ENCODE measurements around the gene MSL3B.

Gene MSL3B

GRCh38 chr2:233855345-233855744 lies 12.8 kb downstream of the MSL3B start:
- in situ Hi-C loops (cut with HindIII; ENCODE audit: low pct_unique_long_range_greater_than_20kb, low sequenced_read_pairs) = no loop called here
- no peak for DNase-seq (ENCODE audit: low read depth)

GRCh38 chr2:233854241-233854981 lies 13.8 kb downstream of the MSL3B start, which contains the start of gene HJURP:
Gene HJURP (minus strand): TSS chr2:233854535. CDS start chr2:233854500, 35 bp downstream.
- DNase-seq (ENCODE audit: low read depth) = peak; percentile 94
- in situ Hi-C loops (cut with HindIII; ENCODE audit: low pct_unique_long_range_greater_than_20kb, low sequenced_read_pairs) = no loop called here

GRCh38 chr2:233853883-233854240 lies 14.3 kb downstream of the MSL3B start:
- in situ Hi-C loops (cut with HindIII; ENCODE audit: low pct_unique_long_range_greater_than_20kb, low sequenced_read_pairs) = no loop called here
- no peak for DNase-seq (ENCODE audit: low read depth)

- in situ Hi-C loops (cut with HindIII; ENCODE audit: low pct_unique_long_range_greater_than_20kb, low sequenced_read_pairs) = no loop called here
- no peak for DNase-seq (ENCODE audit: low read depth)
Observed at GRCh38 chr2:233853353-233853752, 14.8 kb downstream of the MSL3B start.

- in situ Hi-C loops (cut with HindIII; ENCODE audit: low pct_unique_long_range_greater_than_20kb, low sequenced_read_pairs) = no loop called here
- DNase-seq (ENCODE audit: low read depth) = no peak
Observed at GRCh38 chr2:233852056-233852455, 16.1 kb downstream of the MSL3B start.

GRCh38 chr2:233851169-233851568 lies 17.0 kb downstream of the MSL3B start:
- in situ Hi-C loops (cut with HindIII; ENCODE audit: low pct_unique_long_range_greater_than_20kb, low sequenced_read_pairs) = no loop called here
- DNase-seq (ENCODE audit: low read depth) = no peak

- in situ Hi-C loops (cut with HindIII; ENCODE audit: low pct_unique_long_range_greater_than_20kb, low sequenced_read_pairs) = no loop called here
- no peak for DNase-seq (ENCODE audit: low read depth)
Observed at GRCh38 chr2:233850745-233851144, 17.4 kb downstream of the MSL3B start.

- in situ Hi-C loops (cut with HindIII; ENCODE audit: low pct_unique_long_range_greater_than_20kb, low sequenced_read_pairs) = no loop called here
- DNase-seq (ENCODE audit: low read depth) = no peak
Observed at GRCh38 chr2:233849607-233850271, 18.4 kb downstream of the MSL3B start.

- in situ Hi-C loops (cut with HindIII; ENCODE audit: low pct_unique_long_range_greater_than_20kb, low sequenced_read_pairs) = no loop called here
- no peak for DNase-seq (ENCODE audit: low read depth)
Observed at GRCh38 chr2:233848276-233848675, 19.9 kb downstream of the MSL3B start.

- no peak for DNase-seq (ENCODE audit: low read depth)
- in situ Hi-C loops (cut with HindIII; ENCODE audit: low pct_unique_long_range_greater_than_20kb, low sequenced_read_pairs) = no loop called here
Observed at GRCh38 chr2:233847248-233847898, 20.8 kb downstream of the MSL3B start.

GRCh38 chr2:233846387-233847247 lies 21.6 kb downstream of the MSL3B start:
- no peak for DNase-seq (ENCODE audit: low read depth)
- in situ Hi-C loops (cut with HindIII; ENCODE audit: low pct_unique_long_range_greater_than_20kb, low sequenced_read_pairs) = no loop called here

- in situ Hi-C loops (cut with HindIII; ENCODE audit: low pct_unique_long_range_greater_than_20kb, low sequenced_read_pairs) = no loop called here
- DNase-seq (ENCODE audit: low read depth) = no peak
Observed at GRCh38 chr2:233845301-233846060, 22.7 kb downstream of the MSL3B start.

- no peak for DNase-seq (ENCODE audit: low read depth)
- in situ Hi-C loops (cut with HindIII; ENCODE audit: low pct_unique_long_range_greater_than_20kb, low sequenced_read_pairs) = no loop called here
Observed at GRCh38 chr2:233844836-233845235, 23.4 kb downstream of the MSL3B start.

- in situ Hi-C loops (cut with HindIII; ENCODE audit: low pct_unique_long_range_greater_than_20kb, low sequenced_read_pairs) = no loop called here
- no peak for DNase-seq (ENCODE audit: low read depth)
Observed at GRCh38 chr2:233844064-233844807, 23.9 kb downstream of the MSL3B start.

GRCh38 chr2:233841183-233841582 lies 27.0 kb downstream of the MSL3B start:
- DNase-seq (ENCODE audit: low read depth) = no peak
- in situ Hi-C loops (cut with HindIII; ENCODE audit: low pct_unique_long_range_greater_than_20kb, low sequenced_read_pairs) = no loop called here

GRCh38 chr2:233840520-233840919 lies 27.7 kb downstream of the MSL3B start:
- in situ Hi-C loops (cut with HindIII; ENCODE audit: low pct_unique_long_range_greater_than_20kb, low sequenced_read_pairs) = no loop called here
- no peak for DNase-seq (ENCODE audit: low read depth)

- in situ Hi-C loops (cut with HindIII; ENCODE audit: low pct_unique_long_range_greater_than_20kb, low sequenced_read_pairs) = no loop called here
- no peak for DNase-seq (ENCODE audit: low read depth)
Observed at GRCh38 chr2:233839447-233839820, 28.8 kb downstream of the MSL3B start.

All from Caki2 (cell line).